ENCODE measurements around the gene ACKR1. TPM values are rescaled to one million over a fixed set of nuclear protein-coding genes. Genes with fewer than 3 reads are reported as not detected.
A peak's percentile ranks its signal among the peaks of the same experiment; 100 is the strongest.

ACKR1 gene
- total and polyA plus RNA-seq, 4 donors: 3.5 to 26.8 (median 13.9) TPM

GRCh38 chr1:159201642-159202041 is 3.0 kb upstream of the ACKR1 start:
- Histone ChIP-seq H3K36me3 (ENCODE audit: control insufficient read depth, insufficient read depth, low read length) (peaks cover 55% of the 10 kb centered on the region), H3K27ac (ENCODE audit: low read depth, low read length) (no peak overlapping the region), H3K4me3 (ENCODE audit: low read depth, low read length) (no peak overlapping the region), H3K9me3 (ENCODE audit: control insufficient read depth, insufficient read depth, low read length) (no peaks in the 10 kb centered on the region), H3K27me3 (ENCODE audit: control insufficient read depth, insufficient read depth, low read length) (no peaks in the 10 kb centered on the region), H3K4me1 (ENCODE audit: control insufficient read depth, insufficient read depth, low read length) (peaks cover 31% of the 10 kb centered on the region)
- peak in 2 of 6 donors; percentile 35 to 51 for DNase-seq (ENCODE audit: low read depth in 4 of 6, low spot score in 6 of 6)
- 43% methylated on average over 4 of the region's 5 CpGs for WGBS (ENCODE audit: insufficient coverage)

- 17% methylated on average over 1 of the region's 6 CpGs for WGBS (ENCODE audit: insufficient coverage)
- peaks cover 31% of the 10 kb centered on the region for H3K4me1 ChIP-seq (ENCODE audit: control insufficient read depth, insufficient read depth, low read length)
- no peak for DNase-seq (ENCODE audit: low read depth in 4 of 6, low spot score in 6 of 6)
- H3K9me3 ChIP-seq (ENCODE audit: control insufficient read depth, insufficient read depth, low read length): no peaks in the 10 kb centered on the region
- peaks cover 42% of the 10 kb centered on the region for H3K36me3 ChIP-seq (ENCODE audit: control insufficient read depth, insufficient read depth, low read length)
- no peak overlapping the region for H3K4me3 ChIP-seq (ENCODE audit: low read depth, low read length)
- H3K27me3 ChIP-seq (ENCODE audit: control insufficient read depth, insufficient read depth, low read length): no peaks in the 10 kb centered on the region
- H3K27ac ChIP-seq (ENCODE audit: low read depth, low read length): no peak overlapping the region
Measured at GRCh38 chr1:159203610-159204009, 1.1 kb upstream of the ACKR1 start.

GRCh38 chr1:159205225-159205624 is 550 bp downstream of the ACKR1 start:
- 50% methylated on average over 5 of the region's 6 CpGs for WGBS (ENCODE audit: insufficient coverage)
- no peak for DNase-seq (ENCODE audit: low read depth in 4 of 6, low spot score in 6 of 6)
- H3K9me3 ChIP-seq (ENCODE audit: control insufficient read depth, insufficient read depth, low read length): no peaks in the 10 kb centered on the region
- no peaks in the 10 kb centered on the region for H3K27me3 ChIP-seq (ENCODE audit: control insufficient read depth, insufficient read depth, low read length)
- peaks cover 31% of the 10 kb centered on the region for H3K4me1 ChIP-seq (ENCODE audit: control insufficient read depth, insufficient read depth, low read length)
- H3K27ac ChIP-seq (ENCODE audit: low read depth, low read length): no peak overlapping the region
- H3K4me3 ChIP-seq (ENCODE audit: low read depth, low read length): no peak overlapping the region
- H3K36me3 ChIP-seq (ENCODE audit: control insufficient read depth, insufficient read depth, low read length): peaks cover 28% of the 10 kb centered on the region

GRCh38 chr1:159206110-159206509 is 1.4 kb downstream of the ACKR1 start:
- 95% methylated on average over 4 of the region's 4 CpGs for WGBS (ENCODE audit: insufficient coverage)
- H3K4me3 ChIP-seq (ENCODE audit: low read depth, low read length): no peak overlapping the region
- H3K27ac ChIP-seq (ENCODE audit: low read depth, low read length): no peak overlapping the region
- no peaks in the 10 kb centered on the region for H3K9me3 ChIP-seq (ENCODE audit: control insufficient read depth, insufficient read depth, low read length)
- peaks cover 19% of the 10 kb centered on the region for H3K36me3 ChIP-seq (ENCODE audit: control insufficient read depth, insufficient read depth, low read length)
- H3K4me1 ChIP-seq (ENCODE audit: control insufficient read depth, insufficient read depth, low read length): peaks cover 31% of the 10 kb centered on the region
- DNase-seq (ENCODE audit: low read depth in 4 of 6, low spot score in 6 of 6): no peak
- no peaks in the 10 kb centered on the region for H3K27me3 ChIP-seq (ENCODE audit: control insufficient read depth, insufficient read depth, low read length)

GRCh38 chr1:159207080-159207479 is 2.4 kb downstream of the ACKR1 start:
- Histone ChIP-seq H3K4me1 (ENCODE audit: control insufficient read depth, insufficient read depth, low read length) (peaks cover 21% of the 10 kb centered on the region), H3K27me3 (ENCODE audit: control insufficient read depth, insufficient read depth, low read length) (no peaks in the 10 kb centered on the region), H3K27ac (ENCODE audit: low read depth, low read length) (no peak overlapping the region), H3K4me3 (ENCODE audit: low read depth, low read length) (no peak overlapping the region), H3K36me3 (ENCODE audit: control insufficient read depth, insufficient read depth, low read length) (peaks cover 10% of the 10 kb centered on the region), H3K9me3 (ENCODE audit: control insufficient read depth, insufficient read depth, low read length) (no peaks in the 10 kb centered on the region)
- 93% methylated on average over 3 of the region's 5 CpGs for WGBS (ENCODE audit: insufficient coverage)
- DNase-seq (ENCODE audit: low read depth in 4 of 6, low spot score in 6 of 6): no peak

- Histone ChIP-seq H3K4me3 (ENCODE audit: low read depth, low read length) (peak overlapping the region; percentile 0), H3K9me3 (ENCODE audit: control insufficient read depth, insufficient read depth, low read length) (no peaks in the 10 kb centered on the region), H3K27me3 (ENCODE audit: control insufficient read depth, insufficient read depth, low read length) (no peaks in the 10 kb centered on the region), H3K36me3 (ENCODE audit: control insufficient read depth, insufficient read depth, low read length) (peaks cover 3% of the 10 kb centered on the region), H3K4me1 (ENCODE audit: control insufficient read depth, insufficient read depth, low read length) (peaks cover 15% of the 10 kb centered on the region), H3K27ac (ENCODE audit: low read depth, low read length) (no peak overlapping the region)
- peak; percentile 73 to 98 (median 82) for DNase-seq (ENCODE audit: low read depth in 4 of 6, low spot score in 6 of 6)
- no CpG with 5 or more reads among the region's 8 CpGs for WGBS (ENCODE audit: insufficient coverage)
Measured at GRCh38 chr1:159207774-159208173, 3.1 kb downstream of the ACKR1 start.

GRCh38 chr1:159208175-159208825 is 3.6 kb downstream of the ACKR1 start:
- WGBS (ENCODE audit: insufficient coverage): 0% methylated on average over 1 of the region's 7 CpGs
- DNase-seq (ENCODE audit: low read depth in 4 of 6, low spot score in 6 of 6): no peak
- Histone ChIP-seq H3K4me1 (ENCODE audit: control insufficient read depth, insufficient read depth, low read length) (peaks cover 15% of the 10 kb centered on the region), H3K9me3 (ENCODE audit: control insufficient read depth, insufficient read depth, low read length) (no peaks in the 10 kb centered on the region), H3K27me3 (ENCODE audit: control insufficient read depth, insufficient read depth, low read length) (no peaks in the 10 kb centered on the region), H3K36me3 (ENCODE audit: control insufficient read depth, insufficient read depth, low read length) (peaks cover 3% of the 10 kb centered on the region), H3K4me3 (ENCODE audit: low read depth, low read length) (peak overlapping the region; percentile 0), H3K27ac (ENCODE audit: low read depth, low read length) (no peak overlapping the region)

GRCh38 chr1:159209061-159209460 is 4.4 kb downstream of the ACKR1 start:
- Histone ChIP-seq H3K27ac (ENCODE audit: low read depth, low read length) (no peak overlapping the region), H3K27me3 (ENCODE audit: control insufficient read depth, insufficient read depth, low read length) (no peaks in the 10 kb centered on the region), H3K9me3 (ENCODE audit: control insufficient read depth, insufficient read depth, low read length) (no peaks in the 10 kb centered on the region), H3K4me1 (ENCODE audit: control insufficient read depth, insufficient read depth, low read length) (peaks cover 15% of the 10 kb centered on the region), H3K36me3 (ENCODE audit: control insufficient read depth, insufficient read depth, low read length) (peaks cover 3% of the 10 kb centered on the region), H3K4me3 (ENCODE audit: low read depth, low read length) (no peak overlapping the region)
- 80% methylated on average over 1 of the region's 7 CpGs for WGBS (ENCODE audit: insufficient coverage)
- DNase-seq (ENCODE audit: low read depth in 4 of 6, low spot score in 6 of 6): peak in 2 of 6 donors; percentile 44 to 63

- Histone ChIP-seq H3K36me3 (ENCODE audit: control insufficient read depth, insufficient read depth, low read length) (no peaks in the 10 kb centered on the region), H3K9me3 (ENCODE audit: control insufficient read depth, insufficient read depth, low read length) (no peaks in the 10 kb centered on the region), H3K27ac (ENCODE audit: low read depth, low read length) (no peak overlapping the region), H3K27me3 (ENCODE audit: control insufficient read depth, insufficient read depth, low read length) (no peaks in the 10 kb centered on the region), H3K4me3 (ENCODE audit: low read depth, low read length) (no peak overlapping the region), H3K4me1 (ENCODE audit: control insufficient read depth, insufficient read depth, low read length) (peaks cover 4% of the 10 kb centered on the region)
- peak in 2 of 6 donors; percentile 73 to 87 for DNase-seq (ENCODE audit: low read depth in 4 of 6, low spot score in 6 of 6)
- WGBS (ENCODE audit: insufficient coverage): 58% methylated on average over 8 of the region's 11 CpGs
Measured at GRCh38 chr1:159211331-159212136, 6.9 kb downstream of the ACKR1 start.

GRCh38 chr1:159212596-159212995 is 7.9 kb downstream of the ACKR1 start:
- H3K36me3 ChIP-seq (ENCODE audit: control insufficient read depth, insufficient read depth, low read length): no peaks in the 10 kb centered on the region
- H3K4me3 ChIP-seq (ENCODE audit: low read depth, low read length): no peak overlapping the region
- DNase-seq (ENCODE audit: low read depth in 4 of 6, low spot score in 6 of 6): no peak
- H3K27ac ChIP-seq (ENCODE audit: low read depth, low read length): no peak overlapping the region
- H3K4me1 ChIP-seq (ENCODE audit: control insufficient read depth, insufficient read depth, low read length): peaks cover 4% of the 10 kb centered on the region
- no peaks in the 10 kb centered on the region for H3K27me3 ChIP-seq (ENCODE audit: control insufficient read depth, insufficient read depth, low read length)
- H3K9me3 ChIP-seq (ENCODE audit: control insufficient read depth, insufficient read depth, low read length): no peaks in the 10 kb centered on the region
- 96% methylated on average over 3 of the region's 4 CpGs for WGBS (ENCODE audit: insufficient coverage)
